HG03064 (cell line): ENCODE data around the gene MPP3.

Experiments used
- ATAC-seq: cut with Tn5 transposase; IDR thresholded peaks from one replicate; pipeline ENCODE4 v1.9.1; 2021; ENCODE audit warnings: low read depth; ENCODE audit not compliant: unreplicated experiment

MPP3 gene

GRCh38 chr17:43778337-43779144, 54.4 kb downstream of the MPP3 start, which contains the start of gene DUSP3:
DUSP3 (minus strand) TSS chr17:43778977; CDS start chr17:43778924, 53 bp downstream.
- peak; percentile 80 for ATAC-seq

GRCh38 chr17:43774304-43775250, 58.4 kb downstream of the MPP3 start:
- ATAC-seq = no peak

- ATAC-seq = no peak
Measured at GRCh38 chr17:43772877-43773648, 59.9 kb downstream of the MPP3 start.

- ATAC-seq = no peak
Measured at GRCh38 chr17:43771463-43771862, 61.5 kb downstream of the MPP3 start.

- ATAC-seq = no peak
Measured at GRCh38 chr17:43770957-43771356, 62.0 kb downstream of the MPP3 start.

GRCh38 chr17:43769859-43770258, 63.1 kb downstream of the MPP3 start:
- no peak for ATAC-seq

GRCh38 chr17:43769426-43769825, 63.5 kb downstream of the MPP3 start:
- no peak for ATAC-seq

GRCh38 chr17:43768943-43769342, 64.0 kb downstream of the MPP3 start:
- no peak for ATAC-seq

GRCh38 chr17:43768382-43768781, 64.6 kb downstream of the MPP3 start:
- no peak for ATAC-seq

- ATAC-seq = no peak
Measured at GRCh38 chr17:43767713-43768059, 65.3 kb downstream of the MPP3 start.

GRCh38 chr17:43767053-43767712, 65.8 kb downstream of the MPP3 start:
- ATAC-seq = no peak

GRCh38 chr17:43766413-43767052, 66.4 kb downstream of the MPP3 start:
- no peak for ATAC-seq

- ATAC-seq = no peak
Measured at GRCh38 chr17:43760254-43760852, 72.6 kb downstream of the MPP3 start.

GRCh38 chr17:43759836-43760235, 73.1 kb downstream of the MPP3 start:
- no peak for ATAC-seq

- ATAC-seq = no peak
Measured at GRCh38 chr17:43758497-43759174, 74.3 kb downstream of the MPP3 start, which contains the start of gene SOST. SOST (minus strand) TSS chr17:43758791; CDS start chr17:43758741, 50 bp downstream.

- no peak for ATAC-seq
Measured at GRCh38 chr17:43758086-43758485, 74.9 kb downstream of the MPP3 start.

GRCh38 chr17:43757171-43757660, 75.7 kb downstream of the MPP3 start:
- no peak for ATAC-seq

GRCh38 chr17:43756201-43756600, 76.7 kb downstream of the MPP3 start:
- ATAC-seq = no peak
